SK-N-MC (cell line): ENCODE results near the gene SIDT2.

ENCODE experiments used
- DNase-seq: peaks from one replicate; pipeline ENCODE4 v3.0.0-alpha.2; 2011; ENCODE audit warnings: low read depth, low spot score
- H3K27ac ChIP-seq: fragments of 200-600 bp; sonication (generic); 2 replicates; pipeline ENCODE4 v1.5.1; 2016; ENCODE audit warnings: mixed run types
- H3K36me3 ChIP-seq: fragments of 200-600 bp; sonication (generic); 2 replicates; pipeline ENCODE4 v1.6.1; 2017; ENCODE audit warnings: antibody characterized with exemption, low read length, mixed read lengths; ENCODE audit not compliant: insufficient read depth
- H3K4me3 ChIP-seq: fragments of 200-600 bp; sonication (generic); 2 replicates; pipeline ENCODE4 v1.5.1; 2016
- H3K9ac ChIP-seq: fragments of 200-600 bp; sonication (generic); 2 replicates; pipeline ENCODE4 v1.8.0; 2017; ENCODE audit warnings: mixed run types, mixed read lengths; ENCODE audit not compliant: insufficient read length
- H3K9me3 ChIP-seq: fragments of 200-600 bp; sonication (generic); 2 replicates; pipeline ENCODE4 v1.6.1; 2017; ENCODE audit warnings: low read depth, mild to moderate bottlenecking, antibody characterized with exemption, low read length, moderate library complexity, mixed read lengths
- EZH2 ChIP-seq: fragments of 200-600 bp; sonication (generic); IDR thresholded peaks from one replicate; pipeline ENCODE4 v1.6.1; 2017; ENCODE audit warnings: antibody characterized with exemption
- FOXP2 ChIP-seq: optimal IDR thresholded peaks from 2 replicates; pipeline ENCODE3; 2011; ENCODE audit warnings: mild to moderate bottlenecking, moderate library complexity; ENCODE audit not compliant: insufficient read depth; ENCODE audit errors: extremely low read length, control extremely low read depth
- POLR2AphosphoS5 ChIP-seq: IDR thresholded peaks from 2 replicates; pipeline ENCODE4 v1.6.1; 2012; ENCODE audit warnings: mild to moderate bottlenecking, low read depth, low read length, borderline replicate concordance

Gene SIDT2

DNA sequence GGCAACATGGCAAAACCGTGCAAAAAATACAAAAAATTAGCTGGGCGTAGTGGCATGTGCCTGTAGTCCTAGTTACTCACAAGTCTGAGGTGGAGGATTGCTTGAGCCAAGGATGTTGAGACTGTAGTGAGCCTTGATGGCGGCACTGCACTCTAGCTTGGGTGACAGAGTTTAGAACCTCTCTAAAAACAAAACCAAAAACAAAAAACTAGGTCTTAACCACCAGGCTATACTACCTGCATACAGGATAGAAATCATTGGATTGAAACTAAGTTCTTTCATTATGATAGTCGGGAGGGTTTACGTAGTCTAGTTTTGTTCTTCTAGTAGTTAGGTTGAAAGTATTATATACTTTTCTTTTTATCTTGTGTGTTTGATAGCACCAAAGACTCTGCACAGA lies 59.7 kb downstream of the SIDT2 start:
- H3K36me3 ChIP-seq, result peaks cover 29% of the 10 kb centered on the region
- no peak overlapping the region for H3K9ac ChIP-seq
- TF ChIP-seq EZH2 (no peak), FOXP2 (no peak), POLR2AphosphoS5 (no peak)
- DNase-seq, result no peak
- no peak overlapping the region for H3K4me3 ChIP-seq
- no peak overlapping the region for H3K27ac ChIP-seq
- no peaks in the 10 kb centered on the region for H3K9me3 ChIP-seq

DNA sequence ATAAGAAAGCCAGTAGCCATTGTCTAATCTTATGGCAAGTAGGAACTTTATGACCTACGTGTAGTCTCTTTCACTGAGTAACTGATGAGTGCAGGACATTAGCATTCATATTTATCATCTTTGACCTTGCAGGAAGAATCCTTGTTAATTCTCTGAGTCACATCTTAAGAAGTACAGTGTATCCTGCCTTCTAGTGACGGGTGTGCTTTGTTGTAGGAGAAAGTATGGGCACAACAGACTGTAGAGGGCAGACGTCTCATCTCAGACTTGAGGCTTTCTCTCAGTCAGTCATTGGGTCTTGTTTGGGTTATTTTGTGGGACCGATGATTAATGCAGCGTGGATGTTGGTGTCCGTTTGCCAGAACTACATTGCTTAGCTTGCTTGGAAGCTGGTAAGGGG lies 60.8 kb downstream of the SIDT2 start:
- H3K9ac ChIP-seq, result no peak overlapping the region
- no peak overlapping the region for H3K27ac ChIP-seq
- DNase-seq, result no peak

More for the DNA sequence above, 60.8 kb downstream of the SIDT2 start:
- Histone ChIP-seq H3K4me3 (no peak overlapping the region), H3K36me3 (peaks cover 36% of the 10 kb centered on the region), H3K9me3 (no peaks in the 10 kb centered on the region)
- no peak for TF ChIP-seq EZH2
- no peak for TF ChIP-seq FOXP2
- no peak for TF ChIP-seq POLR2AphosphoS5
